Stomach (tissue), 9 donors: ENCODE results near the gene FCGR3A. TPM values are rescaled to one million over a fixed set of nuclear protein-coding genes. Genes with fewer than 3 reads are reported as not detected.
A peak's percentile ranks its signal among the peaks of the same experiment; 100 is the strongest.
"Not testable (repeated sequence)": the region's sequence is repeated elsewhere in the genome, so short reads cannot be mapped to it uniquely, and the experiment has no call there.

Source experiments
- DNase-seq, 2 donors: peaks; one replicate each; pipeline versions ENCODE4 v3.0.0 to v3.0.0-alpha.2; 2013 to 2019
- H3K27ac ChIP-seq, 5 donors: fragments of 200-600 bp in 4 of 5; sonication (generic) in 4 of 5; one replicate each; pipeline ENCODE4 v1.5.1; 2013 to 2019; ENCODE audit warnings: mild to moderate bottlenecking in 1 of 5, moderate library complexity in 1 of 5
- H3K27me3 ChIP-seq, 3 donors: fragments of 200-600 bp; sonication (generic); one replicate each; pipeline ENCODE4 v1.5.1; 2017 to 2019; ENCODE audit warnings: mixed run types in 1 of 3
- H3K36me3 ChIP-seq, 4 donors: fragments of 200-600 bp; sonication (generic); 1 replicate in 3 of 4; 2 replicates in 1 of 4; pipeline ENCODE4 v1.5.1; 2016 to 2019
- H3K4me1 ChIP-seq, 4 donors: fragments of 200-600 bp; sonication (generic); one replicate each; pipeline ENCODE4 v1.5.1; 2016 to 2019
- H3K4me3 ChIP-seq, 4 donors: fragments of 200-600 bp; sonication (generic) in 3 of 4; one replicate each; pipeline ENCODE4 v1.5.1; 2016 to 2019; ENCODE audit warnings: mild to moderate bottlenecking in 1 of 4
- H3K9me3 ChIP-seq, 4 donors: fragments of 200-600 bp; sonication (generic); one replicate each; pipeline ENCODE4 v1.5.1; 2016 to 2019
- EP300 ChIP-seq: sonication (generic); formaldehyde crosslinking; IDR thresholded peaks from one replicate; pipeline ENCODE4 v1.6.1; 2017; ENCODE audit warnings: antibody characterized with exemption
- POLR2A ChIP-seq, 4 donors: fragments of 450-650 bp; IDR thresholded peaks; one replicate each; pipeline ENCODE4 v1.6.1; 2016; ENCODE audit warnings: antibody characterized with exemption in 4 of 4, control low read depth in 2 of 4, mild to moderate bottlenecking in 1 of 4, moderate library complexity in 1 of 4
- POLR2AphosphoS5 ChIP-seq, 3 donors: sonication (generic); formaldehyde crosslinking; IDR thresholded peaks; one replicate each; pipeline ENCODE4 v1.6.1; 2016; ENCODE audit warnings: antibody characterized with exemption in 3 of 3
- WGBS, 5 donors: extraction: QIAGEN DNeasy Blood & Tissue Kit in 3 of 5; methylation state at CpG; one replicate each; pipeline versions ENCODE4 v1.1.5 to v1.1.7; 2013 to 2018; 5-methylcytosine and 5-hydroxymethylcytosine counted together
- intact Hi-C: fragments of 100-400 bp; cut with DNase I; formaldehyde crosslinking; loops from one replicate; pipeline ENCODE4 v1.15.1; 2023; ENCODE audit warnings: low total_unique reads
- polyA plus RNA-seq, 3 donors: library from polyadenylated mRNA; stranded (reverse); fragments of 200-250 nt; gene quantifications; one replicate each; pipeline ENCODE4 v1.2.3, GENCODE V29; 2013
- total RNA-seq, 5 donors: library from RNA; depleted of rRNA; stranded (reverse); fragments of >200 nt; gene quantifications; one replicate each; pipeline versions ENCODE4 v1.1.0 to v1.2.3, GENCODE V29; 2014 to 2016
- TF ChIP-seq, protein P1 (sequence below), 7 experiments: fragments of 450-650 bp in 4 of 7; fragments of 200-600 bp in 3 of 7; sonication (generic) in 3 of 7; IDR thresholded peaks; one replicate each; pipeline ENCODE4 v1.5.1; 2016 to 2019; ENCODE audit warnings: antibody characterized with exemption in 7 of 7, control low read depth in 2 of 7, mild to moderate bottlenecking in 1 of 7
- donor health status: healthy with polysubstance abuse.
- donor health status: Bipolar disorder and iron deficiency.
- donor health status: healthy.

The FCGR3A gene
- total and polyA plus RNA-seq, 8 donors = 2.2 to 18.0 (median 6.7) TPM; not detected in 1

DNA sequence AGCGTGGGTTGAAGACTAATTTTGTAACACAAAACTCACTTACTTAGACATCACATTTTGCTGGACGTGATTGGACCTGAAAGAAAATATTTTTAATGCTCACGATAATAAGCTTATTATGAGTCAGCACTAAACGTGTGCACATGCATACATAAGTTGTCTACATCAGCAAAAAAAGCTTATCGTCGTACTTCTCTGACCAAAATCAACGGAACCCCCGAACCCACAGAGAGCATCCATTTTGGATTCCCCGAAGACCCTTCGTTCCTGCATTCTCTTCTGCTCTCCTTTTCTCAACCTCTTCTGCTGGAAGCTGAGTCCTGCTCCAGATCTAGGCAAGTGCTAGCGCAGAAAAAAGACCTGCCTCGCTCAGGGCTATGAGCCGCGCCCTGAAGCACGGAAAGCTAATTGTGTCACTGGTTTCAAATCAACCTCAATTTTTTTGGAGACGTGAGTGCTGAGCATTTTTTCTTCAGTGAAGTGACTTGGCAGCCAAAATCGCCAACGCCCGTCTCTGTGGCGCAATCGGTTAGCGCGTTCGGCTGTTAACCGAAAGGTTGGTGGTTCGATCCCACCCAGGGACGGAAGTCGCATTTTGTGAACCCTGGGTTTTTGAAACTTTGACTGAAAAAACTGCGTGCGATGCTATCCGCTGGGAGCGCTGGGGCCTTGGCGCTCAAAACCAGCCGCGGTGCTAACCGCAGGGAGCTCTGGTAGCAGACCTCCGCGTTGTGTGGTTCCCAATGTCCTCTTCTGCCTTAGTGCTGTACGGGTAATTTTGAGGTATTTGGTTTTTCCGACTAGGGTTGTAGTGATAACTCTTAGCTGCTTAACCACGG, 9.7 kb downstream of the FCGR3A start:
- H3K27ac ChIP-seq = peak overlapping the region; percentile 60 to 77 (median 67)
- 3 to 5% (median 4%) methylated on average over 33 to 41 of the region's 41 CpGs for WGBS, 5 donors
- H3K4me3 ChIP-seq = peak overlapping the region; percentile 37 to 49 (median 47)
- TF ChIP-seq POLR2AphosphoS5 (IDR thresholded peaks at IDR 0.05) = peak in 1 of 3 donors; percentile 63
- peaks cover 0 to 16% (median 7%) of the 10 kb centered on the region in 4 donors for H3K4me1 ChIP-seq
- H3K27me3 ChIP-seq, intact Hi-C loops, H3K9me3 ChIP-seq, H3K36me3 ChIP-seq: not testable (repeated sequence)
- peak; percentile 79 to 82 for DNase-seq

DNA sequence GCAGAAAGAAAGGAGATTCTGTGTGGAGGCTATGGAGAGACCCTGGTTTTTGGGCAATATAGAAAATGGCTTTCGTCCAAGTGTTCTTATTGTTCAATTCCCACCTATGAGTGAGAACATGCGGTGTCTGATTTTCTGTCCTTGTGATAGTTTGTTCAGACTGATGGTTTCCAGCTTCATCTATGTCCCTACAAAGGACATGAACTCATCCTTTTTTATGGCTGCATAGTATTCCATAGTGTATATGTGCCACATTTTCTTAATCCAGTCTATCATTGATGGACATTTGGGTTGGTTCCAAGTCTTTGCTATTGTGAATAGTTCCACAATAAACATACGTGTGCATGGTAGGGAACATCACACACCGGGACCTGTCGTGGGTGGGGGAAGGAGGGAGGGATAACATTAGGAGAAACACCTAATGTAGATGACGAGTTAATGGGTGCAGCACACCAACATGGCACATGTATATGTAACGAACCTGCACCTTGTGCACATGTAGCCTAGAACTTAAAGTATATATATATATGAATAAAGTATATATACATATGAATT, 10.6 kb downstream of the FCGR3A start:
- H3K9me3 ChIP-seq, H3K36me3 ChIP-seq, H3K27ac ChIP-seq, H3K27me3 ChIP-seq, DNase-seq, H3K4me3 ChIP-seq, intact Hi-C loops: not testable (repeated sequence)
- peaks cover 0 to 16% (median 7%) of the 10 kb centered on the region in 4 donors for H3K4me1 ChIP-seq
- 87 to 91% (median 89%) methylated on average over 7 of the region's 7 CpGs for WGBS, 5 donors

DNA sequence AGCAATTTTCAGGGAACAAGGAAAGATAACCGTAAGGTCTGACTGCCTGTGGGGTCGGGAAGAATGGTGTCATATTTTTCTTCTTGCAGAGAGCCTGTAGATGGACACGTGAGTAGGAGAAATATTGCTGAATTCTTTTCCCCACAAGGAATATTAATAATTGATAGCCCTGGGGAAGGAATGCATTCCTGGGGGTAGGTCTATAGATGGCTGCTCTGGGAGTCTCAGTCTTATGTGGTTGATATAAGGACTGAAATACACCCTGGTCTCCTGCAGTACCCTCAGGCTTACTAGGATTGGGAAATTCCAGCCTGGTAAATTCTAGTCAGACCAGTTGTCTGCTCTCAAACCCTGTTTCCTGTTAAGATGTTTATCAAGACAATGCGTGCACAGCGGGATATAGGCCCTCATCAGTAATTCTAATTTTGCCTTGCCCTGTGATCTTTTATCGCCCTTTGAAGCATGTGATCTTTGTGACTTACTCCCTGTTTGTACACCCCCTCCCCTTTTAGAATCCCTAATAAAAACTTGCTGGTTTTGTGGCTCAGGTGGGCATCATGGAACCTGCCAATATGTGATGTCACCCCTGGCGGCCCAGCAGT, 12.4 kb downstream of the FCGR3A start:
- WGBS, 5 donors = 75 to 88% (median 80%) methylated on average over 7 of the region's 7 CpGs
- H3K36me3 ChIP-seq, H3K4me3 ChIP-seq, intact Hi-C loops, DNase-seq, H3K9me3 ChIP-seq, H3K27ac ChIP-seq, H3K27me3 ChIP-seq: not testable (repeated sequence)
- peaks cover 0 to 27% (median 11%) of the 10 kb centered on the region in 4 donors for H3K4me1 ChIP-seq

DNA sequence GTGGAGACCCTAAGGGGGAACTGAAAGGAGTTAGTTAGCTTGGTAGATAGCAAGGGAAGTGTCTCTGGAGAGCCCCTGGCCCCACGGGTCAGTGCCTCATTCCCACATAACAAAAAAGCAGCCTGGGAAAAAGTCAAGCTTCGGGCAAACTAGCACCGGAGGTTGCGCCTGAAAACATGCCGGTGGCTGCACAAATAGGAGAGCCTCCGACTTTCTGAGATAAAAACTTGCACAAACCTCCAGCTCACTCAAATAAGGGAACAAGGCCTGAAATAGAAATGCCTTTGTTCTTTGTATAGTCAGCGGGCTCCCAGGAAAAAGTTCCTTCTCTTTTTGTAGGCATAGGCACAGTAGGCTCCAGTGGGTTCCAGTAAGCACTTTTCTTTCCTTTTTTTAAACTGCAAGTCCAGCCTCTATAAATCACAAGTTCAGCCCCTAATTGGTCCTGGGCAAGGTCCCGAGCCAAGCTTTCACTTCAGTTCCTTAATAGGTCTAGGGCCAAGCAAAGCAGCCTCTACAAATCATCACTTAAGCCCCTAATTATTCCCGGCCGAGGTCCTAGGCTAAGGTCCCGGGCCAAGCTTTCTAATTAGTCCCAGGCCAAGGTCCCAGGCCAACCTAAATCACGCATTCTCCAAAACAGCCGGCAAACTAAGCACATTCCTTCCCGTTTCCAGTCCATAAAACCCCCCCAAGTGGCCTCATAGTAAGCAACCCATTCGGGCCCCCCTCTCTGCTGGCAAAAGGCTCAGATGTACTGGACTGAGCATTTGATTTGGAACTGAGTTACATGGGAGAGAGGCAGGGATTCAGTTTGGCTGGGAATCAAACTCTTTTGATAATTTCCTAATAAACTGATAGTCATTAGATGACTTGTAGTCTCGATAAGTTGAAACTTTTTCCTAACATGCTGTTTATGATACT, 16.7 kb downstream of the FCGR3A start:
- H3K27me3 ChIP-seq, H3K9me3 ChIP-seq, H3K4me3 ChIP-seq, intact Hi-C loops, H3K36me3 ChIP-seq: not testable (repeated sequence)
- Histone ChIP-seq H3K4me1 (peaks cover 0 to 27% (median 9%) of the 10 kb centered on the region in 4 donors), H3K27ac (peak overlapping the region in 3 of 5 donors; percentile 42 to 88 (median 44))
- 35 to 55% (median 49%) methylated on average over 15 to 16 of the region's 16 CpGs for WGBS, 5 donors
- peak in 1 of 2 donors; percentile 56 for DNase-seq

DNA sequence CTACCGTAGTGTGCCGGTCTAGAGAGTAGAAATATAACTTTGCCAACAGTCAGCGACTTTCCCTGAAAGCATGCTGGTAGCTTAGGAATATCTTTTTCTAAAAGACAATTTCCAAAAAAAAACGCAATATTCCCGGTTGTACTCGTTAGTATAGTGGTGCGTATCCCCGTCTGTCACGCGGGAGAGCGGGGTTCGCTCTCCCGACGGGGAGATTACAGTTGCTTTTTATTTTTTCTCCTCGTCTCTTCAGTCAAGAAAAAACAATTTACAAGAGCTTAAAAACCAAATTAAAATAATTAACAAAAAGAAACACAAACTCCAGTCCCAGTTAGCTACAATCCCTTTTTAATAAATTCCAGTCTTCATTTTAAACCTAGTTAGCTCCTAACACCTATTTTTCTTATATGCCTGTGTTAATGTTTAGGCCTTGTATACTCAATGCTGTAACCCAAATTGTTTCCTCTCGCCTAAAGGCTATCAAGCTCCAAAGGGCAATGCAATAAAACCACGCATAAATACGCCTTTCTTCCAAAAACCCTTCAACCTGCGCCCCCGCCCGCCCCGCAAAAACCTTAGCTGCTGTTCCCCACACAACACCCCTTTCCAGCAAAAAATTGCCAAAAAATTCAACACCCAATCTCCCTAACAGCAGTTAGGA, 17.5 kb downstream of the FCGR3A start:
- TF ChIP-seq POLR2AphosphoS5 (IDR thresholded peaks at IDR 0.05) (no peak), POLR2A (IDR thresholded peaks at IDR 0.05) (no peak), EP300 (no peak)
- TF ChIP-seq, protein P1, sequence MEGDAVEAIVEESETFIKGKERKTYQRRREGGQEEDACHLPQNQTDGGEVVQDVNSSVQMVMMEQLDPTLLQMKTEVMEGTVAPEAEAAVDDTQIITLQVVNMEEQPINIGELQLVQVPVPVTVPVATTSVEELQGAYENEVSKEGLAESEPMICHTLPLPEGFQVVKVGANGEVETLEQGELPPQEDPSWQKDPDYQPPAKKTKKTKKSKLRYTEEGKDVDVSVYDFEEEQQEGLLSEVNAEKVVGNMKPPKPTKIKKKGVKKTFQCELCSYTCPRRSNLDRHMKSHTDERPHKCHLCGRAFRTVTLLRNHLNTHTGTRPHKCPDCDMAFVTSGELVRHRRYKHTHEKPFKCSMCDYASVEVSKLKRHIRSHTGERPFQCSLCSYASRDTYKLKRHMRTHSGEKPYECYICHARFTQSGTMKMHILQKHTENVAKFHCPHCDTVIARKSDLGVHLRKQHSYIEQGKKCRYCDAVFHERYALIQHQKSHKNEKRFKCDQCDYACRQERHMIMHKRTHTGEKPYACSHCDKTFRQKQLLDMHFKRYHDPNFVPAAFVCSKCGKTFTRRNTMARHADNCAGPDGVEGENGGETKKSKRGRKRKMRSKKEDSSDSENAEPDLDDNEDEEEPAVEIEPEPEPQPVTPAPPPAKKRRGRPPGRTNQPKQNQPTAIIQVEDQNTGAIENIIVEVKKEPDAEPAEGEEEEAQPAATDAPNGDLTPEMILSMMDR (IDR thresholded peaks at IDR 0.05) = no peak
- WGBS, 5 donors = 75 to 85% (median 82%) methylated on average over 22 of the region's 22 CpGs
- H3K4me1 ChIP-seq = peaks cover 0 to 27% (median 9%) of the 10 kb centered on the region in 4 donors
- intact Hi-C loops = no loop called here
- peak in 1 of 2 donors; percentile 20 for DNase-seq
- no peak overlapping the region for H3K4me3 ChIP-seq
- H3K27me3 ChIP-seq = no peaks in the 10 kb centered on the region
- peak overlapping the region in 3 of 5 donors; percentile 42 to 88 (median 88) for H3K27ac ChIP-seq
- no peaks in the 10 kb centered on the region for H3K9me3 ChIP-seq
- H3K36me3 ChIP-seq = no peaks in the 10 kb centered on the region
